K562 (cell line): Measurements from ENCODE around the gene HLTF. TPM values are rescaled to one million over a fixed set of nuclear protein-coding genes. Genes with fewer than 3 reads are reported as not detected.
A peak's percentile ranks its signal among the peaks of the same experiment; 100 is the strongest.

Experiments used
- BRD9 ChIP-seq: fragments of 450-650 bp; IDR thresholded peaks from 2 replicates; pipeline ENCODE4 v1.6.1; 2018; ENCODE audit warnings: low read depth; ENCODE audit not compliant: partially characterized antibody
- EGR1 ChIP-seq: fragments of 450-650 bp; conservative IDR thresholded peaks from 2 replicates; pipeline ENCODE4 v1.6.1; 2017; ENCODE audit warnings: mild to moderate bottlenecking
- ELF2 ChIP-seq: fragments of 250-450 bp; sonication (Bioruptor Pico); IDR thresholded peaks from 2 replicates; pipeline ENCODE4 v1.5.0; 2021; ENCODE audit warnings: mild to moderate bottlenecking
- ESRRB ChIP-seq: fragments of 250-450 bp; sonication (Bioruptor Pico); IDR thresholded peaks from 2 replicates; pipeline ENCODE4 v1.5.0; 2020; ENCODE audit warnings: mild to moderate bottlenecking, moderate library complexity, borderline replicate concordance
- HEY1 ChIP-seq: fragments of 250-450 bp; sonication (Bioruptor Pico); IDR thresholded peaks from 2 replicates; pipeline ENCODE4 v1.5.0; 2020; ENCODE audit warnings: mild to moderate bottlenecking, moderate library complexity, borderline replicate concordance
- HMGN3 ChIP-seq: IDR thresholded peaks from 2 replicates; pipeline ENCODE4 v1.6.1; 2011; ENCODE audit warnings: borderline replicate concordance, low read depth, mild to moderate bottlenecking, mixed read lengths, low read length; ENCODE audit not compliant: insufficient read length; ENCODE audit errors: extremely low read depth
- JUNB ChIP-seq: fragments of 450-650 bp; formaldehyde crosslinking; conservative IDR thresholded peaks from 2 replicates; pipeline ENCODE4 v1.4.0; 2020; ENCODE audit warnings: mild to moderate bottlenecking
- MTA3 ChIP-seq: fragments of 450-650 bp; formaldehyde crosslinking; IDR thresholded peaks from 2 replicates; pipeline ENCODE4 v1.6.1; 2017; ENCODE audit warnings: mild to moderate bottlenecking, borderline replicate concordance
- NR2C2 ChIP-seq, 2 experiments: fragments of 200-800 bp in 1 of 2; sonication (Bioruptor generic) in 1 of 2; sonication (generic) in 1 of 2; formaldehyde crosslinking in 1 of 2; IDR thresholded peaks; 2 replicates each; pipeline versions ENCODE4 v1.6.1 to v1.8.0; 2016 to 2022; ENCODE audit warnings: mild to moderate bottlenecking in 1 of 2, missing compliant biosample characterization in 1 of 2, missing genetic modification characterization in 1 of 2, missing genetic modification reagents in 1 of 2
- U2AF1 ChIP-seq: fragments of 200-400 bp; formaldehyde crosslinking; optimal IDR thresholded peaks from 2 replicates; pipeline ENCODE3; 2017; ENCODE audit warnings: mild to moderate bottlenecking, low read depth, low read length, moderate library complexity
- polyA plus RNA-seq, 8 experiments: library from polyadenylated mRNA; depleted of rRNA in 4 of 8; stranded (reverse) in 5 of 8; unstranded in 3 of 8; fragments of >200 nt; fragmentation: Nextera tagmentation in 2 of 8; fragmentation: Illumina TruSeq in 1 of 8; extraction: Ambion mirVana in 2 of 8; extraction: Trizol in 1 of 8; gene quantifications; 2 replicates each; pipeline versions ENCODE4 v1.2.1 to v1.2.3, GENCODE V29; 2011 to 2014; ENCODE audit warnings: inconsistent platforms in 1 of 8, missing spikeins in 1 of 8
- total RNA-seq, 7 experiments: library from RNA; depleted of rRNA in 6 of 7; stranded (reverse); fragments of >200 nt in 6 of 7; fragmentation: Illumina TruSeq in 2 of 7; extraction: Trizol in 2 of 7; gene quantifications; 2 replicates each; pipeline versions ENCODE4 v1.2.1 to v1.2.3, GENCODE V29; 2011 to 2021; ENCODE audit warnings: low replicate concordance in 1 of 7
- TF ChIP-seq, protein P1 (sequence below): sonication (generic); formaldehyde crosslinking; IDR thresholded peaks from 2 replicates; pipeline ENCODE4 v1.8.0; 2022; ENCODE audit warnings: mild to moderate bottlenecking, missing genetic modification reagents
- TF ChIP-seq, protein P2 (sequence below), 2 experiments: fragments of 450-650 bp; formaldehyde crosslinking in 1 of 2; IDR thresholded peaks; 2 replicates each; pipeline versions ENCODE4 v1.4.0 to v1.6.1; 2014 to 2020; ENCODE audit warnings: mild to moderate bottlenecking in 2 of 2, borderline replicate concordance in 1 of 2, low read depth in 1 of 2

Gene HLTF
- total and polyA plus RNA-seq, 9 of the 15 experiments (the other 6 are each of a cell fraction or from before 2014, with no cell fraction given), result 35.1 to 82.4 (median 50.4) TPM

DNA sequence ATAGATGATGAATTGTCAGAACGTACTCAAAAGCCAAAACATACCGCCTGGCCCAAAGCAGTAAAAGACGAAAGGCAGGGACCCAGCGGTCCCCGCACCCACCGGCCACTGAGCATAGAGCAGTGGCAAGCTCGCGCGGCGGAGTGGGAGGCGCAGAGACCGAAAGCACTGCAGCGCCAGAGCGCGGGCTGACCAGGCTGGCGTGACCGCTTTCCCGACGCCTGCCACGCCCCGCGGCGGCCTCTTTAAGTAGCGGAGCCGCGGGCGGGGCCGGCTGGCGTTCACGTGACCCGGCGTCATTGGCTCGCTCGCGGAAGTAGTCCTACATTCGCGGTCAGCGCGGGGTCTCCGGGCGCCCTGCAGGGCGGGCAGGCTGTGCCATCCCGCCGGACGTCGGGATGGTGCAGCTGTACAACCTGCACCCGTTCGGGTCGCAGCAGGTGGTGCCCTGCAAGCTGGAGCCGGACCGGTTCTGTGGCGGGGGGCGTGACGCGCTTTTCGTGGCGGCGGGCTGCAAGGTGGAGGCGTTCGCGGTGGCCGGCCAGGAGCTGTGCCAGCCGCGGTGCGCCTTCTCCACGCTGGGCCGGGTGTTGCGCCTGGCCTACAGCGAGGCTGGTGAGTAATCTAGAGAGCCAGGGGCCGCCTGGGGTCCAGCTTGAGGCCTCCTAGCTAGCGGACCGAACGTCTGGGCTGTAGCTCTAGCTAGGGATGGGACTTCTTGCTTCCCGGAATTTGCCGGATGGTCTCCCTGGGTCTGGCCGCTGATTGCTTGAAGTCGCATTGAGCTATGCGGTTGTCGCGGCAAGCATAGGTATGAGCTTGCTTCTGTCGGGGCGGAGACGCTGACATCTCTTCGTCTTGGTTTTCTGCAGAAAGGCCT is 43.2 kb upstream of the HLTF start, which contains the start of gene HPS3 (continued):
- TF ChIP-seq JUNB (0 out of 2 replicates have a peak, but pooled peaks have one; percentile 11), NR2C2 (CRISPR knock-in tag; IDR thresholded peaks at IDR 0.05) (no peak; the same call in 1 of the 2 replicates), NR2C2 (tag; IDR thresholded peaks at IDR 0.05) (peak; percentile 76), BRD9 (no peak), U2AF1 (peak; percentile 57), MTA3 (peak; percentile 97), ESRRB (no peak), EGR1 (0 out of 2 replicates have a peak, but pooled peaks have one; percentile 1), HEY1 (CRISPR knock-in tag) (no peak), ELF2 (peak; percentile 90), HMGN3 (peak; percentile 77)
- TF ChIP-seq, protein P1, sequence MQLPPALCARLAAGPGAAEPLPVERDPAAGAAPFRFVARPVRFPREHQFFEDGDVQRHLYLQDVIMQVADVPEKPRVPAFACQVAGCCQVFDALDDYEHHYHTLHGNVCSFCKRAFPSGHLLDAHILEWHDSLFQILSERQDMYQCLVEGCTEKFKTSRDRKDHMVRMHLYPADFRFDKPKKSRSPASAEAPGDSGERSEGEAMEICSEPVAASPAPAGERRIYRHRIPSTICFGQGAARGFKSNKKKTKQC (CRISPR knock-in tag), result peak; percentile 69; the same call in 1 of the 2 replicates
- TF ChIP-seq, protein P2, sequence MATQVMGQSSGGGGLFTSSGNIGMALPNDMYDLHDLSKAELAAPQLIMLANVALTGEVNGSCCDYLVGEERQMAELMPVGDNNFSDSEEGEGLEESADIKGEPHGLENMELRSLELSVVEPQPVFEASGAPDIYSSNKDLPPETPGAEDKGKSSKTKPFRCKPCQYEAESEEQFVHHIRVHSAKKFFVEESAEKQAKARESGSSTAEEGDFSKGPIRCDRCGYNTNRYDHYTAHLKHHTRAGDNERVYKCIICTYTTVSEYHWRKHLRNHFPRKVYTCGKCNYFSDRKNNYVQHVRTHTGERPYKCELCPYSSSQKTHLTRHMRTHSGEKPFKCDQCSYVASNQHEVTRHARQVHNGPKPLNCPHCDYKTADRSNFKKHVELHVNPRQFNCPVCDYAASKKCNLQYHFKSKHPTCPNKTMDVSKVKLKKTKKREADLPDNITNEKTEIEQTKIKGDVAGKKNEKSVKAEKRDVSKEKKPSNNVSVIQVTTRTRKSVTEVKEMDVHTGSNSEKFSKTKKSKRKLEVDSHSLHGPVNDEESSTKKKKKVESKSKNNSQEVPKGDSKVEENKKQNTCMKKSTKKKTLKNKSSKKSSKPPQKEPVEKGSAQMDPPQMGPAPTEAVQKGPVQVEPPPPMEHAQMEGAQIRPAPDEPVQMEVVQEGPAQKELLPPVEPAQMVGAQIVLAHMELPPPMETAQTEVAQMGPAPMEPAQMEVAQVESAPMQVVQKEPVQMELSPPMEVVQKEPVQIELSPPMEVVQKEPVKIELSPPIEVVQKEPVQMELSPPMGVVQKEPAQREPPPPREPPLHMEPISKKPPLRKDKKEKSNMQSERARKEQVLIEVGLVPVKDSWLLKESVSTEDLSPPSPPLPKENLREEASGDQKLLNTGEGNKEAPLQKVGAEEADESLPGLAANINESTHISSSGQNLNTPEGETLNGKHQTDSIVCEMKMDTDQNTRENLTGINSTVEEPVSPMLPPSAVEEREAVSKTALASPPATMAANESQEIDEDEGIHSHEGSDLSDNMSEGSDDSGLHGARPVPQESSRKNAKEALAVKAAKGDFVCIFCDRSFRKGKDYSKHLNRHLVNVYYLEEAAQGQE (IDR thresholded peaks at IDR 0.05; ENCODE audit: borderline replicate concordance), result peak; percentile 68
- TF ChIP-seq, protein P2 (CRISPR knock-in tag; IDR thresholded peaks at IDR 0.05; ENCODE audit: low read depth), result no peak; the same call in 1 of the 2 replicates
